MM.1S (cell line): ENCODE measurements around the gene DGCR8.

Experiments
- DNase-seq: peaks from one replicate; pipeline ENCODE4 v3.0.0-alpha.2; 2015
- H2AFZ ChIP-seq: fragments of 300-600 bp; sonication (generic); 2 replicates; pipeline ENCODE4 v1.6.0; 2016; ENCODE audit warnings: antibody characterized with exemption, low read length
- H3F3A ChIP-seq: fragments of 300-600 bp; sonication (generic); 2 replicates; pipeline ENCODE4 v1.6.1; 2016; ENCODE audit warnings: mild to moderate bottlenecking, antibody characterized with exemption, low read length, moderate library complexity, mixed read lengths; ENCODE audit not compliant: insufficient read depth
- H3K27ac ChIP-seq: fragments of 300-600 bp; sonication (generic); 2 replicates; pipeline ENCODE4 v1.5.1; 2016; ENCODE audit warnings: mild to moderate bottlenecking, low read length
- H3K27me3 ChIP-seq: fragments of 300-600 bp; sonication (generic); replicated peaks from 2 replicates; pipeline ENCODE4 v1.6.0; 2016; ENCODE audit warnings: low read length; ENCODE audit not compliant: insufficient read depth
- H3K36me3 ChIP-seq: fragments of 300-600 bp; sonication (generic); replicated peaks from 2 replicates; pipeline ENCODE4 v1.6.1; 2016; ENCODE audit warnings: mild to moderate bottlenecking, low read length, mixed read lengths; ENCODE audit not compliant: insufficient read depth
- H3K4me1 ChIP-seq: fragments of 300-600 bp; sonication (generic); 2 replicates; pipeline ENCODE4 v1.6.1; 2016; ENCODE audit warnings: low read length, mixed read lengths
- H3K4me2 ChIP-seq: fragments of 300-600 bp; sonication (generic); 2 replicates; pipeline ENCODE4 v1.6.0; 2016; ENCODE audit warnings: low read depth, low read length
- H3K4me3 ChIP-seq: fragments of 300-600 bp; sonication (generic); 2 replicates; pipeline ENCODE4 v1.5.1; 2016; ENCODE audit warnings: low read length, mixed read lengths
- H3K79me2 ChIP-seq: fragments of 300-600 bp; sonication (generic); 2 replicates; pipeline ENCODE4 v1.6.1; 2016; ENCODE audit warnings: mixed run types, low read length, mixed read lengths
- H3K9ac ChIP-seq: fragments of 300-600 bp; sonication (generic); 2 replicates; pipeline ENCODE4 v1.6.1; 2016; ENCODE audit warnings: low read length, mixed read lengths
- H3K9me2 ChIP-seq: fragments of 300-600 bp; sonication (generic); replicated peaks from 2 replicates; pipeline ENCODE4 v1.6.1; 2016; ENCODE audit warnings: mild to moderate bottlenecking, low read length, mixed read lengths; ENCODE audit not compliant: insufficient read depth
- H3K9me3 ChIP-seq: fragments of 300-600 bp; sonication (generic); replicated peaks from 2 replicates; pipeline ENCODE4 v1.6.1; 2016; ENCODE audit warnings: mild to moderate bottlenecking, low read length, mixed read lengths; ENCODE audit not compliant: insufficient read depth
- H4K20me1 ChIP-seq: fragments of 300-600 bp; sonication (generic); 2 replicates; pipeline ENCODE4 v1.6.1; 2016; ENCODE audit warnings: mild to moderate bottlenecking, low read length, moderate library complexity, mixed read lengths; ENCODE audit not compliant: insufficient read depth
- CTCF ChIP-seq: fragments of 300-600 bp; sonication (generic); IDR thresholded peaks from 2 replicates; pipeline ENCODE4 v1.5.1; 2016; ENCODE audit warnings: antibody characterized with exemption, low read length, mixed read lengths
- EZH2 ChIP-seq: fragments of 300-600 bp; sonication (generic); optimal IDR thresholded peaks from 2 replicates; pipeline ENCODE3; 2017; ENCODE audit warnings: low read depth, mild to moderate bottlenecking, antibody characterized with exemption, low read length, mixed read lengths
- EZH2phosphoT487 ChIP-seq: fragments of 300-600 bp; sonication (generic); IDR thresholded peaks from 2 replicates; pipeline ENCODE4 v1.6.1; 2018; ENCODE audit warnings: antibody characterized with exemption, low read length

Gene DGCR8

GRCh38 chr22:20116951-20117632 lies 37.1 kb downstream of the DGCR8 start, which contains the start of gene TRMT2A:
TSS of gene TRMT2A (minus strand) at chr22:20117226. CDS start at chr22:20116906, 320 bp downstream.
- Histone ChIP-seq H3K79me2 (peaks cover 94% of the 10 kb centered on the region), H3K4me2 (peak within 1 kb of the TSS; percentile 99), H3K4me3 (peak within 1 kb of the TSS; percentile 96), H3K27ac (peak within 1 kb of the TSS; percentile 64), H3K9ac (peak within 1 kb of the TSS; percentile 95), H3K4me1 (peaks cover 16% of the 10 kb centered on the region), H3K27me3 (no peaks in the 10 kb centered on the region), H3F3A (peaks cover 4% of the 10 kb centered on the region), H3K9me2 (no peaks in the 10 kb centered on the region), H4K20me1 (peaks cover 16% of the 10 kb centered on the region), H3K36me3 (peaks cover 13% of the 10 kb centered on the region), H3K9me3 (no peaks in the 10 kb centered on the region), H2AFZ (peak within 1 kb of the TSS; percentile 61)
- TF ChIP-seq EZH2phosphoT487 = no peak
- no peak for TF ChIP-seq EZH2
- peak; percentile 38 for TF ChIP-seq CTCF
- peak; percentile 99 for DNase-seq

GRCh38 chr22:20117633-20118299 lies 37.7 kb downstream of the DGCR8 start:
- Histone ChIP-seq H3K4me1 (peaks cover 16% of the 10 kb centered on the region), H3F3A (no peaks in the 10 kb centered on the region), H3K27me3 (no peaks in the 10 kb centered on the region), H3K9me3 (no peaks in the 10 kb centered on the region), H3K4me3 (peak overlapping the region; percentile 81), H3K79me2 (peaks cover 94% of the 10 kb centered on the region), H3K36me3 (peaks cover 13% of the 10 kb centered on the region), H3K4me2 (peak overlapping the region; percentile 91), H2AFZ (peak overlapping the region; percentile 1; the same call in 1 of the 2 replicates), H3K27ac (peak overlapping the region; percentile 50; the same call in 1 of the 2 replicates), H3K9me2 (no peaks in the 10 kb centered on the region), H4K20me1 (peaks cover 16% of the 10 kb centered on the region), H3K9ac (peak overlapping the region; percentile 94)
- peak; percentile 33 for DNase-seq
- no peak for TF ChIP-seq CTCF

GRCh38 chr22:20118300-20119020 lies 38.4 kb downstream of the DGCR8 start:
- Histone ChIP-seq H3K9ac (peak overlapping the region; percentile 94), H3K4me3 (peak overlapping the region; percentile 81), H3F3A (no peaks in the 10 kb centered on the region), H3K9me2 (no peaks in the 10 kb centered on the region), H3K4me2 (peak overlapping the region; percentile 91), H3K79me2 (peaks cover 92% of the 10 kb centered on the region), H3K27ac (peak overlapping the region; percentile 50; the same call in 1 of the 2 replicates), H3K9me3 (no peaks in the 10 kb centered on the region), H4K20me1 (peaks cover 17% of the 10 kb centered on the region), H3K4me1 (peaks cover 16% of the 10 kb centered on the region), H3K27me3 (no peaks in the 10 kb centered on the region), H3K36me3 (peaks cover 10% of the 10 kb centered on the region; the same call in 1 of the 2 replicates), H2AFZ (no peak overlapping the region)
- TF ChIP-seq CTCF (no peak), EZH2 (no peak), EZH2phosphoT487 (no peak)
- no peak for DNase-seq
